HG03108 (cell line): Measurements from ENCODE around the gene IQCB1.
"Not testable (repeated sequence)": the region's sequence is repeated elsewhere in the genome, so short reads cannot be mapped to it uniquely, and the experiment has no call there.

ENCODE experiments used
- ATAC-seq: cut with Tn5 transposase; IDR thresholded peaks from one replicate; pipeline ENCODE4 v1.9.1; 2021; ENCODE audit warnings: moderate library complexity; ENCODE audit not compliant: unreplicated experiment

The IQCB1 gene

GRCh38 chr3:121748680-121749275 lies 86.1 kb downstream of the IQCB1 start:
- peak; percentile 7 for ATAC-seq

GRCh38 chr3:121747976-121748375 lies 86.9 kb downstream of the IQCB1 start:
- no peak for ATAC-seq

- ATAC-seq: not testable (repeated sequence)
These were observed 91.8 kb downstream of the IQCB1 start for GRCh38 chr3:121743106-121743505.

GRCh38 chr3:121740896-121741295 lies 94.0 kb downstream of the IQCB1 start:
- ATAC-seq: no peak

GRCh38 chr3:121739902-121740301 lies 95.0 kb downstream of the IQCB1 start:
- no peak for ATAC-seq

GRCh38 chr3:121737644-121738043 lies 97.2 kb downstream of the IQCB1 start:
- no peak for ATAC-seq

- ATAC-seq: no peak
These were observed 98.7 kb downstream of the IQCB1 start for GRCh38 chr3:121736112-121736511.

- peak; percentile 96 for ATAC-seq
These were observed 99.7 kb downstream of the IQCB1 start for GRCh38 chr3:121735047-121735696.

- ATAC-seq: no peak
These were observed 103.7 kb downstream of the IQCB1 start for GRCh38 chr3:121730940-121731687.

GRCh38 chr3:121724130-121724529 lies 110.7 kb downstream of the IQCB1 start:
- peak; percentile 79 for ATAC-seq

- no peak for ATAC-seq
These were observed 111.4 kb downstream of the IQCB1 start for GRCh38 chr3:121723485-121723884.

- ATAC-seq: no peak
These were observed 112.4 kb downstream of the IQCB1 start for GRCh38 chr3:121722411-121722810.

- no peak for ATAC-seq
These were observed 114.7 kb downstream of the IQCB1 start for GRCh38 chr3:121720163-121720562.
